IPS-18a (cell line): ENCODE results near the gene DPYD.
"Not testable (repeated sequence)": the region's sequence is repeated elsewhere in the genome, so short reads cannot be mapped to it uniquely, and the experiment has no call there.

Source experiments
- H3K27ac ChIP-seq: one replicate; pipeline ENCODE4 v1.5.1; 2013; ENCODE audit warnings: low read length
- H3K27me3 ChIP-seq: one replicate; pipeline ENCODE4 v1.6.1; 2013; ENCODE audit warnings: mild to moderate bottlenecking, low read length; ENCODE audit not compliant: control insufficient read depth, insufficient read depth
- H3K36me3 ChIP-seq: one replicate; pipeline ENCODE4 v1.6.1; 2013; ENCODE audit warnings: low read depth, low read length; ENCODE audit not compliant: control insufficient read depth
- H3K4me1 ChIP-seq: one replicate; pipeline ENCODE4 v1.6.1; 2013; ENCODE audit warnings: low read depth, low read length; ENCODE audit not compliant: control insufficient read depth
- H3K4me3 ChIP-seq: one replicate; pipeline ENCODE4 v1.5.1; 2013; ENCODE audit warnings: low read length
- H3K9ac ChIP-seq: one replicate; pipeline ENCODE4 v1.6.1; 2013; ENCODE audit warnings: mild to moderate bottlenecking, low read length, moderate library complexity
- H3K9me3 ChIP-seq: one replicate; pipeline ENCODE4 v1.6.1; 2013; ENCODE audit warnings: low read depth, low read length; ENCODE audit not compliant: control insufficient read depth

The DPYD gene

DNA sequence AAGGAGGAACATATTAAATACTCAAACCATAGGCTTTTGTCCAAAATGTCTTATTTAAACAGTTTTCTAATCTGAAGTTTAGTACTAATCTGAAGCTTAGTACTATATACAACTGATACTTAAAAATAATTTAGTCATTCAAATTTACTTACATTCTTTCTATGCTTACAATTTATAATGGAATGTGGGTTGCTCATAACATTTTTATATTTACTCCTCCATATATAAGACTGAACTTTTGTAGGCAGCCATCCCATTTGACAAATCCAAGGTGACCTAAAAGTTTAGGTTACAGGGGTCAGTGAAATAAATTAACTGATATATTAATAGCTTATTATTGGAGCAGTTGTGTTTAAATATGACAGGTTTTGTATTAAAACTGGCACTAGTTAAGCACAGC, 570.6 kb downstream of the DPYD start:
- H3K36me3 ChIP-seq = no peaks in the 10 kb centered on the region
- no peaks in the 10 kb centered on the region for H3K9me3 ChIP-seq
- H3K4me1 ChIP-seq = peaks cover 10% of the 10 kb centered on the region

DNA sequence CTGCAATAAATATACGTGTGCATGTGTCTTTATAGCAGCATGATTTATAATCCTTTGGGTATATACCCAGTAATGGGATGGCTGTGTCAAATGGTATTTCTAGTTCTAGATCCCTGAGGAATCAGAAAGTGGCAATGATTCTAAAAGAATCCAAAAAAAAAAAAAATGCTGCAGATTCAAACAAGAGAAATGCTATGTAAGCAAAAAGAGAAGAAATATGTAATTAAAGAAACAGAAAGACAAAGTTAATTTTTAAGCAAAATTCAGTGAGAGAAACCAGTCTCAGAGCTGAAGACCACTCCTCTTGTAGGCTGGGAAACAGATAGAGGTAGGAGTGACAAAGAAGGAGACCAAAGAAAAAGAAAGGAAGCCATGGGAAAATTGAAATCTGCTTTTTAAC, 571.0 kb downstream of the DPYD start:
- not testable (repeated sequence) for H3K4me1 ChIP-seq, H3K9ac ChIP-seq, H3K27me3 ChIP-seq, H3K36me3 ChIP-seq, H3K4me3 ChIP-seq, H3K27ac ChIP-seq, H3K9me3 ChIP-seq

More for the DNA sequence above, 570.6 kb downstream of the DPYD start:
- no peak overlapping the region for H3K27ac ChIP-seq
- no peaks in the 10 kb centered on the region for H3K27me3 ChIP-seq
- no peak overlapping the region for H3K4me3 ChIP-seq
- H3K9ac ChIP-seq = no peak overlapping the region

DNA sequence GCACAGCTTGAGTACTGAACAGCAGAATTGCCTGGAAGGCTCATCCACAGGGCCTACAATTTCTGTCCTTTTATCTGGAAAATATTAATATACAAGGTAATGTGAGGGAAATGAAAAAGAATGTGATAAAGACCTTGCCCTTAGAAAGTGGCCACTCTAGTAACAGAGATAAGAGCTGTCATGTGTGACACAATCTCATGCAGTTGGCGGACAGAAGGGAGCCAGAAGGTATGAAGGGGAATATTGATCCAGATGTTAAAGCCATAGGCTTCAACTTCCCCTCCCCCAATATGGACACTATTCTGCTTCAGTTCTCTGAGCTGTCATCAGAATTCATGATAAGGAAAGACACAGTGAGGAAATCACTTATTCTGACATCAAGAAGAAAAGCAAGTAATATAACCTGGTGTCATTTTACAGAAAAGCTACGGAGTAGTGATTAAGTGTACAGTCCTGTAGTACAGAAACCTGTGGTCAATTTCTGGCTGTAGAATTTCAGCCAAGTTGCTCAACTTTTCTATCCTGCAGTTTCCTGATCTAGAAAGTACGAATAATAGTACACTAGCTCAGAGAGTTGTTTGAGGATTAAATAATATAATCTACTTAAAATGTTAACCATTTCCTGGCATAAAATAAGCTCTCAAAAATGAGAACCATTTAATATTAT, 572.1 kb downstream of the DPYD start:
- Histone ChIP-seq H3K9me3 (no peaks in the 10 kb centered on the region), H3K9ac (no peak overlapping the region), H3K27ac (no peak overlapping the region), H3K4me1 (peaks cover 10% of the 10 kb centered on the region), H3K27me3 (no peaks in the 10 kb centered on the region), H3K4me3 (no peak overlapping the region), H3K36me3 (no peaks in the 10 kb centered on the region)

DNA sequence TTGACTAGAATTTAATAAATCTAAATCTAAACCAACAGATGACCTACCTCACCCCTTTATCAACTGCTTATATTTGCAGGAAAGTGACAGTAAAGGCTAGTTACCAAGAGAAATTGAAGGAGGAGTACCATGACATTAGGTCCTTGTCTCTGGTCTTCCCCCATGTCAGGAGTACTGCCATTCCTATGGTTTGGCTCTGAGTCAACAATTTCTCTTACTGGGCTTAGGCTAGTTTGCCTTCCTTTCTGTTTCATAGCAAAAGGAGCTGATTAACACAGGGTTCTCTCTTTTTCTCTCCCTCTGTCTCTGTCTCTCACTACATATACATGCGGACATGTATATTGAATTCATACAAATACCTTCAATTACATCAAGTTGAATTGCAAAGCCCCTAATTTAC, 579.9 kb downstream of the DPYD start:
- Histone ChIP-seq H3K27me3 (no peaks in the 10 kb centered on the region), H3K9me3 (no peaks in the 10 kb centered on the region), H3K36me3 (no peaks in the 10 kb centered on the region), H3K4me3 (no peak overlapping the region), H3K27ac (no peak overlapping the region), H3K9ac (no peak overlapping the region), H3K4me1 (no peaks in the 10 kb centered on the region)

DNA sequence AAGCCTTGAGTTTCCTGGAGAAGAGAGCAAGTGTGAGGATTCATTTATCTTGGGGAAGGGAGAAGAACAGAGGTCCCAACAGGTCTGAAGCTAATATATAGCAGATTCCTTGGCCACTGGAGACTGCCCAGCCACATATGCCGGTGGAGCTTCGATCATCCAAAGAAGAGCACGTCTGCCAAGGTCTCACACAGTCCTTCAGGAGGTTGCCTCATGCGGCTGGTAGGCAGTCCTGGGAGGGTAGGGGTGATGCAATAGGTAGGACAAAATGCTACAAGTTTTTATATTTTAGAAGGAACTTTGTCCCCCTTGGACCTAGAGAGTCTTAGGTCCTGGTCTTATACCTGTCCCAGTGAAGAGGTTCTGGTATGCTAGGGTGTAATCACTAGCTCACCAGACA, 582.5 kb downstream of the DPYD start:
- H3K4me3 ChIP-seq = no peak overlapping the region
- no peaks in the 10 kb centered on the region for H3K36me3 ChIP-seq
- no peaks in the 10 kb centered on the region for H3K4me1 ChIP-seq
- H3K9me3 ChIP-seq = no peaks in the 10 kb centered on the region
- no peak overlapping the region for H3K27ac ChIP-seq
- H3K9ac ChIP-seq = no peak overlapping the region
- H3K27me3 ChIP-seq = no peaks in the 10 kb centered on the region

DNA sequence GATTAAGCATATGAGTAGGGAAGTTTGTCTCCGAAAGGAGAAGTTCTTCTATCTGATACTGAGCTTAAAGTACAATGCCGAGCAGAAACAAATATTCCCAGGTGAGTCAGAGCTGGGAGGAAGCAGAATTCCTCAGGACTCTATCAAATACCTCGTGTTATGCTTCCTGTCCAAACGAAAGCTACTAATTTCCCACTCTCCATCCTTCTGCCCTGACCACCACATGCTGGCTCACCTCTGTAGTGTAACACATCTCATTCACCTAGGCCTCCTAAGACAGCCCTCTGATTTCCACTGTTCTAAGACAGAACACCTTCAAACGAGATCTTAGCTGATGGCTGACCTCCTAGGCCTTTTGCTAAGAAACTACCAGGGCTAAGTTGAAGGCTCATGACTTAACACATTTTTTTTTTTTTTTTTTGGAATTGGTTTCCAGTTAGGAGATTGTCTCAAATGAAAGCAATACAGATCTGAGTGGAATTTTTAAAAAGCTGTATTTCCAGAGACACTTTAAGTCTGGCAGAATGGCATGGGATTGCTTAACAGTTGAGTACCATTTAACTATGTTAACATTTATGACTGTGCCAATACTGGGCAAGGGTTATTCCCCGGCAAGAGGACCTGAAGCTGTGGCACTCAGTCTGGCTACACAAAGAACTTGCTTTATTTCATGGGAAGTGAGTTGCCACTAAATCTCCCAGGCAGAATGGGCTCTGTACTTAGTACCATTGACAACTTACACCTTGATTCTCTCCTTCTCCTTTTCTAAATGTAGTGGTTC, 583.4 kb downstream of the DPYD start:
- Histone ChIP-seq H3K4me3 (no peak overlapping the region), H3K9ac (no peak overlapping the region), H3K9me3 (no peaks in the 10 kb centered on the region), H3K4me1 (no peaks in the 10 kb centered on the region), H3K27ac (no peak overlapping the region), H3K36me3 (no peaks in the 10 kb centered on the region), H3K27me3 (no peaks in the 10 kb centered on the region)

DNA sequence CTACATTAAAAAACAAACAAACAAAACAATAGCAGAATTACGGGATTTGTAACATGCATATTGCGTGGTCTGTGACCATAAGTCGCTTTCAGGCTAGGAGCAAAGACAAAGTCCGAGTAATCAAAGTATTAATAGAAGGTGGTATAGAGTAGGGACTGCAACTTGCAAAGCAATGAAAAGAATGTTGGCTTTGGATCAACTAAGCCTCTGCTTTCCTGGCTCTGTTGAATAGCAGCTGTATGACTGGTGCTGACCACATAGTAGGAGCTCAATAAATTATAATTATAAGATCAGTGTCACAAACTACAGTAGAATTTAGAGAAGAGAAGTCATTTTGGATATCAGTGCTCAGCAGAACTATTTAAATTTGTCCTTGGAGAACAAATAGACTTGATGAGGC, 586.4 kb downstream of the DPYD start:
- Histone ChIP-seq H3K27ac (no peak overlapping the region), H3K27me3 (no peaks in the 10 kb centered on the region), H3K9ac (no peak overlapping the region), H3K4me1 (no peaks in the 10 kb centered on the region), H3K36me3 (no peaks in the 10 kb centered on the region), H3K4me3 (no peak overlapping the region), H3K9me3 (no peaks in the 10 kb centered on the region)

DNA sequence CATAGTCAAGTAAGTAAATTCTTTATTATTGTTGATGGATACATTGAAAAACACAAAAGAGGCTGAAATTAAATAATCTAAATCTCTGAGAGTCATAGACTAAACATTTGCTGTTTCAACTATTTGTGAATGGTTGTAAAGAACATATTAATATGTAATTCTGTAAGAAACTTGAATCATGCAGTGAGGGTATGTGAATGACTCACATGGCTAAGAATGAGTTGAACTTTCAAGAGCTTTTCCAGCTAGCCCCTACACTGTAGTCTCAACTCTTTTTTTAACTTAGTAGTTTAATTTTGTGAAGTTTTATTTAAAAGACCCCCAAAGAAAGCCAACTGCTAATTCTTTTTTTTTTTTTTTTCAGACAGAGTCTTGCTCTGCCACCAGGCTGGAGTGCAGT, 588.1 kb downstream of the DPYD start:
- Histone ChIP-seq H3K27me3 (no peaks in the 10 kb centered on the region), H3K9ac (no peak overlapping the region), H3K36me3 (no peaks in the 10 kb centered on the region), H3K27ac (no peak overlapping the region), H3K4me3 (no peak overlapping the region), H3K9me3 (no peaks in the 10 kb centered on the region), H3K4me1 (no peaks in the 10 kb centered on the region)

DNA sequence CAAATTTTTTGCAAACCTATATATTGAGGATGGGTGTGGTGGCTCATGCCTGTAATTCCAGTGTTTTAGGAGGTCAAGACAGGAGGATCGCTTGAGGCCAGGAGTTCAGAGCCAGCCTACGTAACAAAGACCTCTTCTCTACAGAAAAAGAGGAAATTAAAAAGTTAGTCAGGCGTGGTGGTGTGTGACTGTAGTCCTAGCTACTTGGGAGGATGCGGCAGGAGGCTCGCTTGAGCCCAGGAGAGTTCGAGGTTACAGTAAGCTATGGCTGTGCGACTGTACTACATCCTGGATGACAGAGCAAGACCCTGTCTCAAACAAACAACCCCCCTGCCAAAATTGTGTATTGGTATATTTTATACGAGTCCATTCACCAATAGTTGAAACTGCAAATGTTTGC, 589.7 kb downstream of the DPYD start:
- no peak overlapping the region for H3K9ac ChIP-seq
- no peak overlapping the region for H3K4me3 ChIP-seq
- H3K27me3 ChIP-seq = no peaks in the 10 kb centered on the region
- H3K4me1 ChIP-seq = no peaks in the 10 kb centered on the region
- no peak overlapping the region for H3K27ac ChIP-seq
- H3K36me3 ChIP-seq = no peaks in the 10 kb centered on the region
- no peaks in the 10 kb centered on the region for H3K9me3 ChIP-seq

DNA sequence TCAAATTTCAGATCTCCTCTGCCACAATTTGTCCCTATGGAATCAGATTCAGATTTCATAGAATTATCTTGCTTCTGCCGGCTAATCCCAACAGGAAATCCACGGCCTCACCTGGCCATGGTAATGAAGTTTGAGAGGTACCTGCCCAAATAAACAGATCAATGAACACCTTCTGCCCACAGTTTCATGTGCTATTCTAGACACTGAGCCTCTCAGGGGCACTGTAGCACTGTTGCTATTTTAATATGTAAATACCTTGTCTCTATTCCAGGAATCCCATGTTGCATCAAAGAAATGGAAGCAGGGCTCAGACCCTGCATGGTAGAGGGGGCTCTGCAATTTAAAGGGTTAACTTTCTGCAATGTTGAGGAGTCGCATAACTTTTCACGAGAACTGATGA, 606.1 kb downstream of the DPYD start:
- H3K27me3 ChIP-seq = no peaks in the 10 kb centered on the region

DNA sequence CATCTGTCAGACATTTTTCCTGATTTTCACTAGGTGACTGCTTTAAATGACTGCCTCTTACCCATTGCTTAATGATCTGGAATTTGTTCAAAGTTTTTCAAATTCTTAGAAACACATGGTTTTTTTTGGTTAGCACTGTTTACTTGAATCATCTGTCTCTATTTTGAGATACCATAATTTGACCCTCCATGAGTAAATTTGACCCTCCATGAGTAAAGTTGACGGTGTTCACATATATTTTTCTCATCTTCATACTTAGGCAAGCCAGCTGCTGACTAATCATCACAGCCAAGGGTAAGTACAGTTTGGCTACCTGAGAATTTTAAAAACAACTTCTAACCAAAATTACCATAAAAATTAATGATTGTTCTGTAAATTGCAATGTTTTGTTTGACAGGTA, 612.7 kb downstream of the DPYD start:
- no peaks in the 10 kb centered on the region for H3K4me1 ChIP-seq
- H3K4me3 ChIP-seq = no peak overlapping the region
- H3K36me3 ChIP-seq = no peaks in the 10 kb centered on the region
- no peak overlapping the region for H3K9ac ChIP-seq
- no peaks in the 10 kb centered on the region for H3K9me3 ChIP-seq
- no peak overlapping the region for H3K27ac ChIP-seq
- H3K27me3 ChIP-seq = no peaks in the 10 kb centered on the region

More for the DNA sequence above, 606.1 kb downstream of the DPYD start:
- H3K27ac ChIP-seq = no peak overlapping the region
- no peaks in the 10 kb centered on the region for H3K9me3 ChIP-seq
- H3K36me3 ChIP-seq = no peaks in the 10 kb centered on the region
- H3K4me3 ChIP-seq = no peak overlapping the region
- no peaks in the 10 kb centered on the region for H3K4me1 ChIP-seq
- H3K9ac ChIP-seq = no peak overlapping the region

DNA sequence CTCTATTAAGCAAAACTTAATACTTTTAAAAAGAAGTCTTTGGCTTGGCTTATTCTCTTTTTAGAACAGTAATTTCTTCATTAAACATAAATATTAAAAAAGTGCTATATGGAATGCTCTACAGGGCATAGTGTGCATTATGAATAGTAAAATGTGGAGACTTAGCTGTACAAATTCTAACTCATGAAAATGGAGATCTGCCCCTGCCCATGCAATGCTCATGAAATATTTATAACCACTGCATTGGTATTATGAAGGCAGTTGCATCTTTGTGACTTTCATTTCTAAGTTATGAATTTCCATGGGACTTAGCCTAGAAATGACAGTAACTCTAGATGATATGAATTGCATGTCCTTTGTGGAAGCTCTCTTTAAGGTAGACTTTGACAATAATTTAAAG, 613.3 kb downstream of the DPYD start:
- Histone ChIP-seq H3K9me3 (no peaks in the 10 kb centered on the region), H3K4me1 (no peaks in the 10 kb centered on the region), H3K27me3 (no peaks in the 10 kb centered on the region), H3K4me3 (no peak overlapping the region), H3K9ac (no peak overlapping the region), H3K27ac (no peak overlapping the region), H3K36me3 (no peaks in the 10 kb centered on the region)
